Tibial artery (tissue), 4 donors: ENCODE measurements around the gene ANKRD44.
"Not testable (repeated sequence)": the region's sequence is repeated elsewhere in the genome, so short reads cannot be mapped to it uniquely, and the experiment has no call there.

Experiments used
- DNase-seq, 2 donors: peaks; one replicate each; pipeline ENCODE4 v3.0.0-alpha.2; 2019
- H3K27ac ChIP-seq, 2 donors: fragments of 200-600 bp; sonication (generic) in 1 of 2; 1 replicate in 1 of 2; 2 replicates in 1 of 2; pipeline ENCODE4 v1.5.1; 2018 to 2019; ENCODE audit warnings: mild to moderate bottlenecking in 1 of 2
- H3K27me3 ChIP-seq, 2 donors: fragments of 200-600 bp; sonication (generic) in 1 of 2; one replicate each; pipeline versions ENCODE4 v1.5.1 to v1.6.0; 2016 to 2019
- H3K36me3 ChIP-seq, 3 donors: fragments of 200-600 bp; sonication (generic) in 2 of 3; one replicate each; pipeline ENCODE4 v1.5.1; 2016 to 2019; ENCODE audit warnings: mild to moderate bottlenecking in 2 of 3
- H3K4me1 ChIP-seq, 4 donors: fragments of 200-600 bp; sonication (generic) in 2 of 4; 1 replicate in 3 of 4; 2 replicates in 1 of 4; pipeline ENCODE4 v1.5.1; 2016 to 2019
- H3K4me3 ChIP-seq, 2 donors: fragments of 200-600 bp; sonication (generic) in 1 of 2; 1 replicate in 1 of 2; 2 replicates in 1 of 2; pipeline ENCODE4 v1.5.1; 2018 to 2019; ENCODE audit warnings: mild to moderate bottlenecking in 2 of 2
- H3K9me3 ChIP-seq, 3 donors: fragments of 200-600 bp; sonication (generic) in 1 of 3; one replicate each; pipeline ENCODE4 v1.5.1; 2016 to 2019
- intact Hi-C: fragments of 100-400 bp; cut with DNase I; formaldehyde crosslinking; loops from one replicate; pipeline ENCODE4 v1.15.0; 2023; ENCODE audit warnings: low total_unique reads
- TF ChIP-seq, protein P1 (sequence below), 2 experiments: fragments of 200-600 bp in 1 of 2; fragments of 450-650 bp in 1 of 2; IDR thresholded peaks; one replicate each; pipeline ENCODE4 v1.5.1; 2017 to 2019; ENCODE audit warnings: antibody characterized with exemption in 2 of 2, mild to moderate bottlenecking in 1 of 2, moderate library complexity in 1 of 2

Gene ANKRD44

DNA sequence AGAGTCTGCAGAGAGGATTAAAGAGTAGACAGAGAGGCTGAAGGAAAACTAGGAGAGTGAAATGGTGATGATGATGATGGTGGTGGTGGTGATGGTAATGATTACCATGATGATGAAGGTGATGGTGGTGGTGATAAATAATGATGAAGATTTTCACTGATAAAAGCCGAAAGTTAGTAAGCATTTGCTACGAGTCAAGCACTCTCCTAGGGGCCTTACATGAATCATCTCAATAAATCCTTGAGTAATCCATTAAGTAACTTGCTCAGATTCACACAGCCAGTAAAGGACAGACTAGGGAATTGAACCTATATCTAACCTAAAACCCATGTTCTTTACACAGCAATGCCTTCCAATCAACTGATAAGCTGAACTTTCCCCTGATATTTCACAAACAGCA, 277.4 kb downstream of the ANKRD44 start:
- Histone ChIP-seq H3K4me1 (peaks cover 0 to 24% (median 7%) of the 10 kb centered on the region in 4 donors), H3K27me3 (no peaks in the 10 kb centered on the region), H3K9me3 (no peaks in the 10 kb centered on the region), H3K36me3 (peaks cover 0 to 11% (median 3%) of the 10 kb centered on the region in 3 donors), H3K4me3 (no peak overlapping the region), H3K27ac (no peak overlapping the region)
- intact Hi-C loops: no loop called here
- TF ChIP-seq, protein P1, sequence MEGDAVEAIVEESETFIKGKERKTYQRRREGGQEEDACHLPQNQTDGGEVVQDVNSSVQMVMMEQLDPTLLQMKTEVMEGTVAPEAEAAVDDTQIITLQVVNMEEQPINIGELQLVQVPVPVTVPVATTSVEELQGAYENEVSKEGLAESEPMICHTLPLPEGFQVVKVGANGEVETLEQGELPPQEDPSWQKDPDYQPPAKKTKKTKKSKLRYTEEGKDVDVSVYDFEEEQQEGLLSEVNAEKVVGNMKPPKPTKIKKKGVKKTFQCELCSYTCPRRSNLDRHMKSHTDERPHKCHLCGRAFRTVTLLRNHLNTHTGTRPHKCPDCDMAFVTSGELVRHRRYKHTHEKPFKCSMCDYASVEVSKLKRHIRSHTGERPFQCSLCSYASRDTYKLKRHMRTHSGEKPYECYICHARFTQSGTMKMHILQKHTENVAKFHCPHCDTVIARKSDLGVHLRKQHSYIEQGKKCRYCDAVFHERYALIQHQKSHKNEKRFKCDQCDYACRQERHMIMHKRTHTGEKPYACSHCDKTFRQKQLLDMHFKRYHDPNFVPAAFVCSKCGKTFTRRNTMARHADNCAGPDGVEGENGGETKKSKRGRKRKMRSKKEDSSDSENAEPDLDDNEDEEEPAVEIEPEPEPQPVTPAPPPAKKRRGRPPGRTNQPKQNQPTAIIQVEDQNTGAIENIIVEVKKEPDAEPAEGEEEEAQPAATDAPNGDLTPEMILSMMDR (IDR thresholded peaks at IDR 0.05): no peak
- DNase-seq: no peak

GRCh38 chr2:197031803-197032202, 278.8 kb downstream of the ANKRD44 start:
- H3K4me3 ChIP-seq: no peak overlapping the region
- intact Hi-C loops: no loop called here
- no peaks in the 10 kb centered on the region for H3K9me3 ChIP-seq
- peaks cover 0 to 11% (median 3%) of the 10 kb centered on the region in 3 donors for H3K36me3 ChIP-seq
- H3K27ac ChIP-seq: no peak overlapping the region
- TF ChIP-seq, protein P1 (IDR thresholded peaks at IDR 0.05): no peak
- peaks cover 0 to 24% (median 7%) of the 10 kb centered on the region in 4 donors for H3K4me1 ChIP-seq
- DNase-seq: no peak
- no peaks in the 10 kb centered on the region for H3K27me3 ChIP-seq

DNA sequence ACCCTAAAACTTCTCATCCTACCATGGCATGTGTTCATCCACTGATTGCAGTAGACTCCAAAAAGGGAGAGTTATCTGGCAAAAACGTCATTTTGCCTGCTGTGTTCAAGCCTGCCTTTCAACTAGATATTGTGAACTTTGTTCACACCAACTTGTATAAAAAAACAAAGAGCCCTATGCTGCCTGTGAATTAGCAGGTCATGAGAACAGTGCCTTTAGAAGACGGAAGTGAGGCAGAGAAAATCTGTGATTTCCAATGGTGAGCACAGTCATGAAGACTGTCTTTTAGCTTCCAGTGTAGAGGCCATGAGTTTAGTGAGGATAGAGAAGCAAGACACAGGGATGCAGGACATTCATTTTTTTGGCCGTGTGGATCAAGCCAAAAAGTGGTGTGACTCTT, 280.5 kb downstream of the ANKRD44 start:
- intact Hi-C loops: no loop called here
- H3K4me3 ChIP-seq: no peak overlapping the region
- H3K27me3 ChIP-seq: no peaks in the 10 kb centered on the region
- DNase-seq: no peak
- H3K9me3 ChIP-seq: no peaks in the 10 kb centered on the region
- H3K27ac ChIP-seq: no peak overlapping the region
- TF ChIP-seq, protein P1 (IDR thresholded peaks at IDR 0.05): no peak
- H3K4me1 ChIP-seq: peaks cover 0 to 15% (median 5%) of the 10 kb centered on the region in 4 donors
- peaks cover 4 to 17% (median 4%) of the 10 kb centered on the region in 3 donors for H3K36me3 ChIP-seq

GRCh38 chr2:197028633-197029032, 281.9 kb downstream of the ANKRD44 start:
- Histone ChIP-seq H3K36me3 (peaks cover 17 to 31% (median 19%) of the 10 kb centered on the region in 3 donors), H3K4me3 (no peak overlapping the region), H3K27me3 (no peaks in the 10 kb centered on the region), H3K9me3 (no peaks in the 10 kb centered on the region), H3K27ac (no peak overlapping the region), H3K4me1 (peaks cover 0 to under 1% (median 0%) of the 10 kb centered on the region in 4 donors)
- TF ChIP-seq, protein P1 (IDR thresholded peaks at IDR 0.05): no peak
- DNase-seq: no peak
- intact Hi-C loops: no loop called here

DNA sequence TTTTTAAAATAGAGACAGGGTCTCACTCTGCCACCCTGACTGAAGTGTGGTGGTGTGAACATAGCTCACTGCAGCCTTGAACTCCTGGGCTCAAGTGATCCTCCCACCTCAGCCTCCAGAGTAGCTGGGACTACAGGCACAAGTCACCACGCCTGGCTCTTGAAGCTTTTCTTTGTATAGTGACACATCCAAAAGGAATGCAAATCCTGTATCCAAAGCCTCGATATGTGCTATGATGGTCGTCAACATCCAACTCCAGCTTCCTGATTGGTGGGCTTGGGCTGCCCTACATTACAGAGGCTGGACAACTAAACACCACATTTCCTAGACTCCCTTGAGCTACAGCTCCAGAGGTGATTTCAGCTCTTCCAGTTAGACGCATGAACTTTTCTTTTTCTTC, 282.4 kb downstream of the ANKRD44 start:
- no peak for DNase-seq
- Histone ChIP-seq H3K27me3 (no peaks in the 10 kb centered on the region), H3K4me1 (no peaks in the 10 kb centered on the region), H3K9me3 (no peaks in the 10 kb centered on the region), H3K36me3 (peaks cover 17 to 35% (median 22%) of the 10 kb centered on the region in 3 donors), H3K27ac (no peak overlapping the region), H3K4me3 (no peak overlapping the region)
- intact Hi-C loops: no loop called here
- TF ChIP-seq, protein P1 (IDR thresholded peaks at IDR 0.05): no peak

- no peaks in the 10 kb centered on the region for H3K4me1 ChIP-seq
- no peaks in the 10 kb centered on the region for H3K27me3 ChIP-seq
- H3K27ac ChIP-seq: no peak overlapping the region
- TF ChIP-seq, protein P1 (IDR thresholded peaks at IDR 0.05): no peak
- no peak overlapping the region for H3K4me3 ChIP-seq
- intact Hi-C loops: no loop called here
- no peak for DNase-seq
- no peaks in the 10 kb centered on the region for H3K9me3 ChIP-seq
- H3K36me3 ChIP-seq: peaks cover 17 to 26% (median 19%) of the 10 kb centered on the region in 3 donors
Measured at GRCh38 chr2:197024206-197024605, 286.4 kb downstream of the ANKRD44 start.

GRCh38 chr2:197020921-197021320, 289.7 kb downstream of the ANKRD44 start:
- H3K4me3 ChIP-seq, H3K4me1 ChIP-seq, H3K27me3 ChIP-seq, DNase-seq, H3K9me3 ChIP-seq, H3K27ac ChIP-seq, intact Hi-C loops: not testable (repeated sequence)
- H3K36me3 ChIP-seq: peaks cover 17 to 26% (median 19%) of the 10 kb centered on the region in 3 donors
